ENCODE measurements around the gene TAOK2.

DNA sequence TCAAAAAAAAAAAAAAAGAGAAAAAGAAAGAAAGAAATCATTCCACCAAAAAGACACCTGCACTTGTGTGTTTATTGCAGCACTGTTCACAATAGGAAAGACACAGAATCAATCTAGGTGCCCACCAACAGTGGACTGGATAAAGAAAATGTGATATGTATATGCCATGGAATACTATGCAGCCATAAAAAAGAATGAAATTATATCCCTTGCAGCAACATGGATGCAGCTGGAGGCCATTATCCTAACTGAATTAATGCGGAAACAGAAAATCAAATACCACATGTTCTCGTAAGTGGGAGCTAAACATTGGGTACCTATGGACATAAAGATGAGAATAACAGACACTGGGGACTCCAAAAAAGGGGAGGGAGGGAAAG is 43.6 kb downstream of the TAOK2 start:
- TF ChIP-seq, protein P1, sequence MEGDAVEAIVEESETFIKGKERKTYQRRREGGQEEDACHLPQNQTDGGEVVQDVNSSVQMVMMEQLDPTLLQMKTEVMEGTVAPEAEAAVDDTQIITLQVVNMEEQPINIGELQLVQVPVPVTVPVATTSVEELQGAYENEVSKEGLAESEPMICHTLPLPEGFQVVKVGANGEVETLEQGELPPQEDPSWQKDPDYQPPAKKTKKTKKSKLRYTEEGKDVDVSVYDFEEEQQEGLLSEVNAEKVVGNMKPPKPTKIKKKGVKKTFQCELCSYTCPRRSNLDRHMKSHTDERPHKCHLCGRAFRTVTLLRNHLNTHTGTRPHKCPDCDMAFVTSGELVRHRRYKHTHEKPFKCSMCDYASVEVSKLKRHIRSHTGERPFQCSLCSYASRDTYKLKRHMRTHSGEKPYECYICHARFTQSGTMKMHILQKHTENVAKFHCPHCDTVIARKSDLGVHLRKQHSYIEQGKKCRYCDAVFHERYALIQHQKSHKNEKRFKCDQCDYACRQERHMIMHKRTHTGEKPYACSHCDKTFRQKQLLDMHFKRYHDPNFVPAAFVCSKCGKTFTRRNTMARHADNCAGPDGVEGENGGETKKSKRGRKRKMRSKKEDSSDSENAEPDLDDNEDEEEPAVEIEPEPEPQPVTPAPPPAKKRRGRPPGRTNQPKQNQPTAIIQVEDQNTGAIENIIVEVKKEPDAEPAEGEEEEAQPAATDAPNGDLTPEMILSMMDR (IDR thresholded peaks at IDR 0.05; ENCODE audit: low read depth, low read length) = no peak
- TF ChIP-seq, protein P2, sequence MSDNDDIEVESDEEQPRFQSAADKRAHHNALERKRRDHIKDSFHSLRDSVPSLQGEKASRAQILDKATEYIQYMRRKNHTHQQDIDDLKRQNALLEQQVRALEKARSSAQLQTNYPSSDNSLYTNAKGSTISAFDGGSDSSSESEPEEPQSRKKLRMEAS (IDR thresholded peaks at IDR 0.05; ENCODE audit: low read depth, low read length) = no peak
- TF ChIP-seq POLR2A (IDR thresholded peaks at IDR 0.05; ENCODE audit: extremely low read depth, insufficient read length) (no peak), MYC (IDR thresholded peaks at IDR 0.05; ENCODE audit: low read depth, low read length) (no peak)

Measured in NB4 (cell line).